H1 (cell line): ENCODE data around the gene GPR68. TPM values are rescaled to one million over a fixed set of nuclear protein-coding genes. Genes with fewer than 3 reads are reported as not detected.

Experiments
- CTCF ChIA-PET: fragments of 300-600 bp; sonication (Branson Sonifier 250); formaldehyde crosslinking; loops from one replicate; lab custom pipeline; 2021; ENCODE audit not compliant: partially characterized antibody; lab: Charles Lee
- POLR2A ChIA-PET: fragments of 300-600 bp; sonication (Branson Sonifier 250); formaldehyde crosslinking; loops from one replicate; lab custom pipeline; 2021; ENCODE audit warnings: inconsistent platforms; ENCODE audit not compliant: partially characterized antibody; lab: Charles Lee
- DNase-seq, 2 experiments: peaks; one replicate each; pipeline versions ENCODE4 v3.0.0 to v3.0.0-alpha.2; 2010 to 2022; ENCODE audit warnings: low spot score in 2 of 2, low read depth in 1 of 2, mixed read lengths in 1 of 2
- FAIRE-seq: peaks from 2 replicates; lab custom pipeline; 2011; peaks lifted over from hg19 to GRCh38; lab: Jason Lieb, UNC
- H2AFZ ChIP-seq: 2 replicates; pipeline ENCODE4 v1.8.1; 2012; ENCODE audit warnings: low read length, inconsistent platforms
- H2AK5ac ChIP-seq: 2 replicates; pipeline ENCODE4 v1.6.1; 2013; ENCODE audit warnings: low read depth, low read length
- H2BK120ac ChIP-seq: replicated peaks from 2 replicates; pipeline ENCODE3; 2013; ENCODE audit warnings: low read depth, low read length, inconsistent platforms
- H2BK12ac ChIP-seq: 2 replicates; pipeline ENCODE4 v1.6.1; 2013; ENCODE audit warnings: low read depth, low read length
- H2BK15ac ChIP-seq: 2 replicates; pipeline ENCODE4 v1.6.1; 2013; ENCODE audit warnings: low read length
- H2BK20ac ChIP-seq: 2 replicates; pipeline ENCODE4 v1.6.1; 2013; ENCODE audit warnings: low read length
- H2BK5ac ChIP-seq: 2 replicates; pipeline ENCODE4 v1.6.1; 2013; ENCODE audit warnings: low read depth, low read length
- H3K14ac ChIP-seq: 2 replicates; pipeline ENCODE4 v1.6.1; 2013; ENCODE audit warnings: inconsistent platforms; ENCODE audit not compliant: insufficient read length
- H3K18ac ChIP-seq: 2 replicates; pipeline ENCODE4 v1.6.1; 2013; ENCODE audit warnings: low read length; ENCODE audit errors: extremely low read depth
- H3K23ac ChIP-seq: 2 replicates; pipeline ENCODE4 v1.6.1; 2013; ENCODE audit warnings: inconsistent platforms; ENCODE audit not compliant: insufficient read length
- H3K23me2 ChIP-seq: 2 replicates; pipeline ENCODE4 v1.6.1; 2013; ENCODE audit warnings: low read depth, low read length
- H3K27ac ChIP-seq: 2 replicates; pipeline ENCODE4 v1.6.1; 2011; ENCODE audit warnings: low read depth, low read length, inconsistent platforms
- H3K27me3 ChIP-seq, 4 experiments: replicated peaks in 1 of 4; 1 replicate in 1 of 4; 2 replicates in 3 of 4; pipeline versions ENCODE4 v1.6.1 to v1.8.1; 2011 to 2013; ENCODE audit warnings: low read length in 3 of 4, mild to moderate bottlenecking in 3 of 4, inconsistent platforms in 2 of 4, mixed read lengths in 2 of 4, moderate library complexity in 1 of 4; ENCODE audit not compliant: control insufficient read depth in 3 of 4, insufficient read depth in 3 of 4; ENCODE audit errors: extremely low read depth in 1 of 4
- H3K36me3 ChIP-seq, 4 experiments: 2 replicates each; pipeline versions ENCODE4 v1.6.1 to v1.8.1; 2011 to 2013; ENCODE audit warnings: mild to moderate bottlenecking in 4 of 4, low read length in 3 of 4, moderate library complexity in 2 of 4, control low read depth in 1 of 4, inconsistent platforms in 1 of 4; ENCODE audit not compliant: insufficient read depth in 4 of 4, control insufficient read depth in 2 of 4
- H3K4ac ChIP-seq: replicated peaks from 2 replicates; pipeline ENCODE3; 2013; ENCODE audit warnings: low read length, low read depth, mixed read lengths, inconsistent platforms; ENCODE audit not compliant: insufficient read length
- H3K4me1 ChIP-seq, 4 experiments: replicated peaks in 1 of 4; 1 replicate in 1 of 4; 2 replicates in 3 of 4; pipeline versions ENCODE4 v1.6.1 to v1.8.1; 2011 to 2013; ENCODE audit warnings: low read length in 3 of 4, inconsistent platforms in 2 of 4, mixed read lengths in 1 of 4; ENCODE audit not compliant: insufficient read depth in 4 of 4, control insufficient read depth in 3 of 4
- H3K4me2 ChIP-seq, 2 experiments: 2 replicates each; pipeline versions ENCODE4 v1.6.1 to v1.8.1; 2011 to 2013; ENCODE audit warnings: low read depth in 2 of 2, low read length in 2 of 2, control low read depth in 1 of 2, inconsistent platforms in 1 of 2, mild to moderate bottlenecking in 1 of 2; ENCODE audit not compliant: insufficient read depth in 1 of 2
- H3K4me3 ChIP-seq, 4 experiments: fragments of 200-600, 300-600 bp in 1 of 4; sonication (generic), shearing (Covaris generic), sonication (Bioruptor Twin) in 1 of 4; 2 replicates each; pipeline versions ENCODE4 v1.5.1 to v1.8.1; 2011 to 2016; ENCODE audit warnings: low read length in 4 of 4, low read depth in 3 of 4, control low read depth in 2 of 4, inconsistent platforms in 2 of 4, mild to moderate bottlenecking in 2 of 4, mixed read lengths in 1 of 4, moderate library complexity in 1 of 4; ENCODE audit not compliant: insufficient read depth in 2 of 4; ENCODE audit errors: extremely low read depth in 1 of 4
- H3K56ac ChIP-seq: replicated peaks from 2 replicates; pipeline ENCODE3; 2013; ENCODE audit warnings: low read depth, mild to moderate bottlenecking, mixed read lengths, low read length, inconsistent platforms; ENCODE audit not compliant: insufficient read length
- H3K79me1 ChIP-seq: 2 replicates; pipeline ENCODE4 v1.6.1; 2013; ENCODE audit warnings: low read depth, low read length, control low read depth
- H3K79me2 ChIP-seq, 2 experiments: 2 replicates each; pipeline versions ENCODE4 v1.6.1 to v1.8.1; 2012 to 2013; ENCODE audit warnings: low read length in 2 of 2, mild to moderate bottlenecking in 2 of 2, inconsistent platforms in 1 of 2; ENCODE audit not compliant: insufficient read depth in 2 of 2, control insufficient read depth in 1 of 2
- H3K9ac ChIP-seq, 4 experiments: replicated peaks in 1 of 4; 1 replicate in 1 of 4; 2 replicates in 3 of 4; pipeline versions ENCODE4 v1.6.1 to v1.8.1; 2011 to 2013; ENCODE audit warnings: low read depth in 3 of 4, low read length in 3 of 4, control low read depth in 2 of 4, mild to moderate bottlenecking in 2 of 4, moderate library complexity in 2 of 4, inconsistent platforms in 1 of 4; ENCODE audit errors: extremely low read depth in 1 of 4
- H3K9me3 ChIP-seq, 2 experiments: 2 replicates each; pipeline versions ENCODE4 v1.6.1 to v1.8.1; 2012 to 2013; ENCODE audit warnings: mild to moderate bottlenecking in 2 of 2, moderate library complexity in 2 of 2, control low read depth in 1 of 2, inconsistent platforms in 1 of 2, low read depth in 1 of 2, low read length in 1 of 2, mixed read lengths in 1 of 2; ENCODE audit not compliant: insufficient read depth in 2 of 2
- H4K20me1 ChIP-seq, 2 experiments: replicated peaks in 1 of 2; 2 replicates each; pipeline versions ENCODE3 to v1.8.1; 2011 to 2013; ENCODE audit warnings: inconsistent platforms in 2 of 2, low read length in 2 of 2, mild to moderate bottlenecking in 1 of 2; ENCODE audit not compliant: insufficient read depth in 2 of 2, control insufficient read depth in 1 of 2
- H4K5ac ChIP-seq: 2 replicates; pipeline ENCODE4 v1.6.1; 2013; ENCODE audit warnings: low read length, low read depth, mixed read lengths, inconsistent platforms; ENCODE audit not compliant: insufficient read length
- H4K8ac ChIP-seq: 2 replicates; pipeline ENCODE4 v1.8.0; 2013; ENCODE audit warnings: mild to moderate bottlenecking, moderate library complexity, low read length, inconsistent platforms; ENCODE audit not compliant: insufficient read depth; ENCODE audit errors: extremely low read depth
- H4K91ac ChIP-seq: replicated peaks from 2 replicates; pipeline ENCODE3; 2013; ENCODE audit warnings: low read length, mixed read lengths, inconsistent platforms; ENCODE audit not compliant: insufficient read length
- CTCF ChIP-seq, 3 experiments: IDR thresholded peaks; 1 replicate in 2 of 3; 2 replicates in 1 of 3; pipeline versions ENCODE4 v1.5.1 to v1.6.1; 2011; ENCODE audit warnings: low read length in 3 of 3, mild to moderate bottlenecking in 3 of 3, inconsistent platforms in 2 of 3, low read depth in 1 of 3, moderate library complexity in 1 of 3; ENCODE audit not compliant: insufficient read depth in 1 of 3; ENCODE audit errors: control extremely low read depth in 1 of 3
- EP300 ChIP-seq, 2 experiments: IDR thresholded peaks; 1 replicate in 1 of 2; 2 replicates in 1 of 2; pipeline ENCODE4 v1.6.1; 2011 to 2012; ENCODE audit warnings: low read depth in 2 of 2, low read length in 2 of 2, mild to moderate bottlenecking in 2 of 2, borderline replicate concordance in 1 of 2, inconsistent platforms in 1 of 2, moderate library complexity in 1 of 2
- EZH2 ChIP-seq: fragments of 200-600 bp; sonication (generic); IDR thresholded peaks from 2 replicates; pipeline ENCODE4 v1.7.1; 2012; ENCODE audit warnings: low read depth, mild to moderate bottlenecking, moderate library complexity, low read length, inconsistent platforms; ENCODE audit not compliant: severe bottlenecking
- KDM1A ChIP-seq: fragments of 200-600, 300-600 bp; sonication (generic); IDR thresholded peaks from 2 replicates; pipeline ENCODE4 v1.7.1; 2016; ENCODE audit warnings: mild to moderate bottlenecking, low read length, borderline replicate concordance
- KDM4A ChIP-seq: IDR thresholded peaks from one replicate; pipeline ENCODE4 v1.7.1; 2012; ENCODE audit warnings: low read depth, mild to moderate bottlenecking, moderate library complexity, low read length, inconsistent platforms; ENCODE audit not compliant: severe bottlenecking
- KDM5A ChIP-seq: fragments of 200-600 bp; IDR thresholded peaks from 2 replicates; pipeline ENCODE4 v1.7.1; 2012; ENCODE audit warnings: mild to moderate bottlenecking, low read length, inconsistent platforms, mixed read lengths
- RXRA ChIP-seq: IDR thresholded peaks from 2 replicates; pipeline ENCODE4 v1.6.1; 2011; ENCODE audit warnings: low read depth, mild to moderate bottlenecking, low read length, moderate library complexity; ENCODE audit not compliant: insufficient read depth
- SRF ChIP-seq: IDR thresholded peaks from 2 replicates; pipeline ENCODE4 v1.6.1; 2011; ENCODE audit warnings: mild to moderate bottlenecking, low read depth, low read length, moderate library complexity
- ZNF274 ChIP-seq: IDR thresholded peaks from 2 replicates; pipeline ENCODE4 v1.7.0; 2012; ENCODE audit warnings: low read length, borderline replicate concordance; ENCODE audit errors: extremely low read depth
- WGBS, 2 experiments: shearing (Covaris generic) in 1 of 2; methylation state at CpG; one replicate each; pipeline versions ENCODE4 v1.1.6 to v1.1.7; 2013 to 2015; ENCODE audit warnings: low lambda C conversion rate in 2 of 2, mixed read lengths in 2 of 2, inconsistent platforms in 1 of 2, low coverage in 1 of 2, missing lambda C conversion rate in 1 of 2; ENCODE audit not compliant: insufficient replicate concordance in 2 of 2, insufficient coverage in 1 of 2, insufficient read length in 1 of 2; ENCODE audit errors: extremely low coverage in 1 of 2, missing lambda C conversion rate in 1 of 2; 5-methylcytosine and 5-hydroxymethylcytosine counted together
- polyA plus RNA-seq, 7 experiments: library from polyadenylated mRNA; depleted of rRNA in 3 of 7; stranded (reverse) in 5 of 7; unstranded in 2 of 7; fragments of >200 nt in 5 of 7; fragments of 200-250 nt in 2 of 7; gene quantifications; 1 replicate in 5 of 7; 2 replicates in 1 of 7; 4 replicates in 1 of 7; pipeline versions ENCODE4 v1.2.1 to v1.2.3, GENCODE V29; 2011 to 2013; ENCODE audit warnings: missing spikeins in 2 of 7, mixed read lengths in 2 of 7
- total RNA-seq: library from RNA; stranded (reverse); fragmentation: NEBNext Ultra II Directional; extraction: Animal tissue kit (Norgen Biotek cat#: 25700); gene quantifications from 2 replicates; pipeline ENCODE4 v1.2.1, GENCODE V29; 2021

GPR68 gene
- total and polyA plus RNA-seq, 2 of the 8 experiments (the other 6 are each of a cell fraction or from before 2014, with no cell fraction given): 0.22 to 0.76 TPM

- no peak overlapping the region for H4K5ac ChIP-seq
- H3K9ac ChIP-seq: no peak overlapping the region
- no peak overlapping the region for H2BK15ac ChIP-seq
- H3K4ac ChIP-seq: no peak overlapping the region
- no peak overlapping the region for H3K18ac ChIP-seq
- H2BK120ac ChIP-seq: no peak overlapping the region
- H3K27ac ChIP-seq: no peak overlapping the region
- no peak overlapping the region for H3K4me2 ChIP-seq
- H3K27me3 ChIP-seq: peaks cover 0 to 2% (median 0%) of the 10 kb centered on the region in 4 experiments; a peak in 1 of 7 replicates
- H3K79me2 ChIP-seq: no peaks in the 10 kb centered on the region
- ChIA-PET POLR2A (interaction anchor here (0.6 kb wide), 1 partner anchor 41 kb away, joined by 3 read pairs; no protein-coding TSS in a partner anchor), CTCF (interaction anchor here (0.6 to 4.5 kb wide), 7 partner anchors 9 to 513 kb away, joined by 3 to 16 read pairs (median 4); no protein-coding TSS in a partner anchor)
- H2BK12ac ChIP-seq: no peak overlapping the region
- 92% methylated on average over 15 of the region's 15 CpGs; no CpG with 5 or more reads in 1 of the 2 experiments for WGBS, 2 experiments
- no peak overlapping the region for H2AK5ac ChIP-seq
- H3K9me3 ChIP-seq: no peaks in the 10 kb centered on the region
- no peaks in the 10 kb centered on the region for H3K36me3 ChIP-seq
- H4K20me1 ChIP-seq: no peaks in the 10 kb centered on the region
- no peak overlapping the region for H4K8ac ChIP-seq
- no peak overlapping the region for H2BK20ac ChIP-seq
- no peak overlapping the region for H4K91ac ChIP-seq
- H2AFZ ChIP-seq: no peak overlapping the region
- FAIRE-seq: no peak
- DNase-seq: no peak
- H3K56ac ChIP-seq: no peak overlapping the region
- no peaks in the 10 kb centered on the region; a peak in 3 of 7 replicates for H3K4me1 ChIP-seq
- H3K79me1 ChIP-seq: no peaks in the 10 kb centered on the region
- H3K23me2 ChIP-seq: peaks cover 2% of the 10 kb centered on the region; the same call in 1 of the 2 replicates
- H3K23ac ChIP-seq: no peak overlapping the region
- H3K4me3 ChIP-seq: no peak overlapping the region
- H3K14ac ChIP-seq: no peak overlapping the region
- H2BK5ac ChIP-seq: no peak overlapping the region
- TF ChIP-seq KDM1A (no peak), KDM4A (no peak), CTCF (IDR thresholded peaks at IDR 0.05; ENCODE audit: control extremely low read depth in 1 of 3, insufficient read depth in 1 of 3, low read depth in 1 of 3, low read length in 3 of 3) (no peak), EZH2 (no peak), RXRA (no peak), SRF (no peak), KDM5A (no peak), ZNF274 (no peak), EP300 (IDR thresholded peaks at IDR 0.05; ENCODE audit: borderline replicate concordance in 1 of 2, low read depth in 2 of 2, low read length in 2 of 2) (no peak)
Measured at GRCh38 chr14:91246051-91246852, 1.7 kb upstream of the GPR68 start.
